IgD-negative memory B cell (primary cell): ENCODE measurements around the gene PHC1. TPM values are rescaled to one million over a fixed set of nuclear protein-coding genes. Genes with fewer than 3 reads are reported as not detected.
"Not testable (repeated sequence)": the region's sequence is repeated elsewhere in the genome, so short reads cannot be mapped to it uniquely, and the experiment has no call there.

Experiments
- H3K27ac Mint-ChIP-seq, 3 donors: one replicate each; pipeline ENCODE4 v1.8.0; 2020 to 2022; ENCODE audit warnings: mild to moderate bottlenecking in 3 of 3, mixed read lengths in 3 of 3, moderate library complexity in 1 of 3
- H3K27me3 Mint-ChIP-seq: one replicate; pipeline ENCODE4 v1.8.0; 2021; ENCODE audit warnings: mixed read lengths
- H3K36me3 Mint-ChIP-seq: one replicate; pipeline ENCODE4 v1.8.0; 2020; ENCODE audit warnings: mild to moderate bottlenecking, mixed read lengths
- H3K4me1 Mint-ChIP-seq, 3 donors: one replicate each; pipeline ENCODE4 v1.8.0; 2020 to 2022; ENCODE audit warnings: mixed read lengths in 3 of 3, mild to moderate bottlenecking in 1 of 3
- H3K4me3 Mint-ChIP-seq, 4 donors: one replicate each; pipeline ENCODE4 v1.8.0; 2020 to 2022; ENCODE audit warnings: mild to moderate bottlenecking in 4 of 4, mixed read lengths in 4 of 4, moderate library complexity in 3 of 4
- H3K9me3 Mint-ChIP-seq, 3 donors: one replicate each; pipeline ENCODE4 v1.8.0; 2020 to 2021; ENCODE audit warnings: mixed read lengths in 3 of 3, mild to moderate bottlenecking in 1 of 3
- polyA plus RNA-seq: library from polyadenylated mRNA; unstranded; fragments of 300-500 nt; fragmentation: Illumina TruSeq; gene quantifications from one replicate; pipeline ENCODE4 v1.2.3, GENCODE V29; 2021

PHC1 gene
- polyA plus RNA-seq, 1 donor from 2014 or later = 18.7 TPM

- not testable (repeated sequence) for H3K36me3 Mint-ChIP-seq, H3K27me3 Mint-ChIP-seq, H3K4me1 Mint-ChIP-seq, H3K4me3 Mint-ChIP-seq, H3K9me3 Mint-ChIP-seq
- H3K27ac Mint-ChIP-seq = peak overlapping the region in 1 of 3 donors; percentile 63
Observed at GRCh38 chr12:8919643-8920042, 5.3 kb downstream of the PHC1 start.

GRCh38 chr12:8922544-8922943, 8.2 kb downstream of the PHC1 start:
- Mint-ChIP-seq H3K4me3 (no peak overlapping the region), H3K4me1 (no peaks in the 10 kb centered on the region), H3K9me3 (no peaks in the 10 kb centered on the region), H3K27ac (no peak overlapping the region), H3K27me3 (no peaks in the 10 kb centered on the region), H3K36me3 (peaks cover 8% of the 10 kb centered on the region)

DNA sequence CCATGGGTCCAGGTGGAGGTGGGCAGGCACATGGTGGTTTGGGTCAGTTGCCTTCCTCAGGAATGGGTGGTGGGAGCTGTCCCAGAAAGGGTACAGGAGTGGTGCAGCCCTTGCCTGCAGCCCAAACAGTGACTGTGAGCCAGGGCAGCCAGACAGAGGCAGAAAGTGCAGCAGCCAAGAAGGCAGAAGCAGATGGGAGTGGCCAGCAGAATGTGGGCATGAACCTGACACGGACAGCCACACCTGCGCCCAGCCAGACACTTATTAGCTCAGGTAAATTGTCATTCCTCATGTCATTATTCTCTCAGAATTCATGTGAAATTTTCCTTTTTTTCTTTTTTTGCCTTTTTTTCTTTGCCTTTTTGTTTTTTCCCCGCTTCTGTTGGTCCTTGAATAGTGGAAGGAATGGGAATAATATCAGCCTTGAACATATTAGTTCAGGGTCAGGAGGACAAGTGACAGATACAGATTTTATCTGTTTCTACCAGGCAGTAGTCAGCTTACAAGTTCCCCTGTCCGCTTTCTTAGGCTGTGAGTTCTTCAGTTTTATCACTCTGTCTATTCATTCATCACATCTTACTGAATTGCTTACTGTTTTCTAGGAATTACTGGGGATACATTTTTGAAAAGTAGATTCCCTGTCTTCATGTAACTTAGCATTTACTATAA, 16.5 kb downstream of the PHC1 start:
- H3K9me3 Mint-ChIP-seq, H3K27ac Mint-ChIP-seq, H3K27me3 Mint-ChIP-seq, H3K36me3 Mint-ChIP-seq, H3K4me1 Mint-ChIP-seq, H3K4me3 Mint-ChIP-seq: not testable (repeated sequence)

DNA sequence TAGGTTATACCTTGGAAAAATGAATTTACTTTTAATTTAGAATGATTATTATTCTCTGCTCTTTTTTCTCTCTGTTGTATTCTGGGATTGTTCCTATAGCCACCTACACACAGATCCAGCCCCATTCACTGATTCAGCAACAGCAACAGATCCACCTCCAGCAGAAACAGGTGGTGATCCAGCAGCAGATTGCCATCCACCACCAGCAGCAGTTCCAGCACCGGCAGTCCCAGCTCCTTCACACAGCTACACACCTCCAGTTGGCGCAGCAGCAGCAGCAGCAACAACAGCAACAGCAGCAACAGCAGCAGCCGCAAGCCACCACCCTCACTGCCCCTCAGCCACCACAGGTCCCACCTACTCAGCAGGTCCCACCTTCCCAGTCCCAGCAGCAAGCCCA, 18.2 kb downstream of the PHC1 start:
- not testable (repeated sequence) for H3K27ac Mint-ChIP-seq, H3K4me3 Mint-ChIP-seq, H3K4me1 Mint-ChIP-seq, H3K9me3 Mint-ChIP-seq, H3K27me3 Mint-ChIP-seq
- peaks cover 11% of the 10 kb centered on the region for H3K36me3 Mint-ChIP-seq

DNA sequence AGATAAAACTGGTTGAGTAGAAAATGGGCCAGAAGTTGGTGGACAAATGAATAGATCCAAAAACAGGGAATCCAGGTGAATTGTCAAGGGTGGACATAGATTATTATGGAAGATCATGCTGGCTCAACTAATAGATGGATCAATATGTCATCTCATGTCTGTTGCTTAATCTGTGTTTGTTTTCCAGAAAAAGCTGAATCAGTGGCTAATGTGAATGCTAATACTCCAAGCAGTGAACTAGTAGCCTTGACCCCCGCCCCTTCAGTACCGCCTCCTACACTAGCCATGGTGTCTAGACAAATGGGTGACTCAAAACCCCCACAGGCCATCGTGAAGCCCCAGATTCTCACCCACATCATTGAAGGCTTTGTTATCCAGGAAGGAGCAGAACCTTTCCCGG, 19.8 kb downstream of the PHC1 start:
- H3K27ac Mint-ChIP-seq, H3K27me3 Mint-ChIP-seq, H3K9me3 Mint-ChIP-seq, H3K4me3 Mint-ChIP-seq, H3K4me1 Mint-ChIP-seq: not testable (repeated sequence)
- peaks cover 11% of the 10 kb centered on the region for H3K36me3 Mint-ChIP-seq

- H3K36me3 Mint-ChIP-seq = peaks cover 8% of the 10 kb centered on the region
- no peaks in the 10 kb centered on the region for H3K27me3 Mint-ChIP-seq
- H3K4me1 Mint-ChIP-seq = no peaks in the 10 kb centered on the region
- H3K9me3 Mint-ChIP-seq = no peaks in the 10 kb centered on the region
- peak overlapping the region in 1 of 3 donors; percentile 69 for H3K27ac Mint-ChIP-seq
- H3K4me3 Mint-ChIP-seq = no peak overlapping the region
Observed at GRCh38 chr12:8936735-8937134, 22.4 kb downstream of the PHC1 start.

DNA sequence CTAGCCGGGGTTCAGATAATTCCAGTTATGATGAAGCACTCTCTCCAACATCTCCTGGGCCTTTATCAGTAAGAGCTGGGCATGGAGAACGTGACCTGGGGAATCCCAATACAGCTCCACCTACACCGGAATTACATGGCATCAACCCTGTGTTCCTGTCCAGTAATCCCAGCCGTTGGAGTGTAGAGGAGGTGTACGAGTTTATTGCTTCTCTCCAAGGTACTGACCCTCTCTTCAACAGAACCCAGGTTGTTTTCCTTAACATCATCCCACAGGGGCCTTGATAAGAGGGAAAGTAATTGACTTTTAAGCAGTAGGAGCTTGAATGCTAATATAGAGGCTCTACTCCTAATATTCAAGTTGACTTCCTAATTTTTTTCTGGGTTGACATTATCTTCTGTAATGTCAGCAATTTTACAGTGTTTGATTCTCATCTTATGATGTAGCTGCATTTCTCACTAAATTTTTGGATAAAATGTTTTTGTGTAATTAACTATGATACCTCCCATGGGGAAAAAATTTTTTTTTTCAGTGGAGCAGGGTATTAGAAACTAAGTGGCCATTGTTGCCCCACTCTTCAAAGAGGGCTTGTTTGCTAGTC, 23.6 kb downstream of the PHC1 start:
- not testable (repeated sequence) for H3K4me1 Mint-ChIP-seq, H3K36me3 Mint-ChIP-seq, H3K9me3 Mint-ChIP-seq, H3K27me3 Mint-ChIP-seq, H3K27ac Mint-ChIP-seq, H3K4me3 Mint-ChIP-seq

DNA sequence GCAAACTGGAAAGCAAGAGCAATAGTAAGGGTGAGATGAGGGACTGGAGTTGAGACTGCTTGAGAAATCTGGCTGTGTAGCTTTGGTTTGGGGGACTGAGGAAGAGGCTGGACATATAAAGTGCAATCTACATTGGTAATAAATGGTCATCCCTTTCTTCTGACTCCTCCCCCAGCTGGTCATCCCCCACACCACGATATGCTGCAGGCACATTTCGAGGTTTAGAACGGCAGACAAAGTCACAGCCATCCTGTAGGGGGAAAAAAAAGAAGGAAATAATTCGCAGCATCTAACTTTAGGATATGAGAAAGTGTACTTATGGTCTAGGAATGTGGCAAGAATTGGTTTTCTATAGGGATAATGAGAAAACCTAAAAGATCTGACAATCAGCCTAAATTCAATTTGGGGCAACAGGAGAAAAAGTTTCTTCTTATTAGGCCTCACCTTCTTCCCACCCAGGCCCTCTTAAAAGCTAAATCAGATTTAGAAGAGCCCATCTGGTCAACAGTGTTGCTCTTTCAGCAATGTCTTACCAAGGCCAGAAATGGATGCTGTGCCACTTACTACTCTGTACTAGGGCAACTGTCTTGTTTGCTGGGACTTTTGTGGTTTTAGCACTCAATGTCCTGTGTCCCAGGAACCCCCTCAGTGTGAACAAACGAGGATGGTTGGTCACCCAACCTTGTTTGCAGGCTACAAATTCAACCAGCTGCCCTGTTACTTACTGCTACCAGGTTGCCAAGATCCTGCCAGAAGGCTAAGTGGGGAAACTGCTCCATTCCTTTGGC, 27.6 kb downstream of the PHC1 start:
- Mint-ChIP-seq H3K9me3 (no peaks in the 10 kb centered on the region), H3K27me3 (no peaks in the 10 kb centered on the region), H3K36me3 (peaks cover under 1% of the 10 kb centered on the region), H3K4me1 (peaks cover 8 to 10% (median 8%) of the 10 kb centered on the region in 3 donors), H3K27ac (no peak overlapping the region), H3K4me3 (no peak overlapping the region)

DNA sequence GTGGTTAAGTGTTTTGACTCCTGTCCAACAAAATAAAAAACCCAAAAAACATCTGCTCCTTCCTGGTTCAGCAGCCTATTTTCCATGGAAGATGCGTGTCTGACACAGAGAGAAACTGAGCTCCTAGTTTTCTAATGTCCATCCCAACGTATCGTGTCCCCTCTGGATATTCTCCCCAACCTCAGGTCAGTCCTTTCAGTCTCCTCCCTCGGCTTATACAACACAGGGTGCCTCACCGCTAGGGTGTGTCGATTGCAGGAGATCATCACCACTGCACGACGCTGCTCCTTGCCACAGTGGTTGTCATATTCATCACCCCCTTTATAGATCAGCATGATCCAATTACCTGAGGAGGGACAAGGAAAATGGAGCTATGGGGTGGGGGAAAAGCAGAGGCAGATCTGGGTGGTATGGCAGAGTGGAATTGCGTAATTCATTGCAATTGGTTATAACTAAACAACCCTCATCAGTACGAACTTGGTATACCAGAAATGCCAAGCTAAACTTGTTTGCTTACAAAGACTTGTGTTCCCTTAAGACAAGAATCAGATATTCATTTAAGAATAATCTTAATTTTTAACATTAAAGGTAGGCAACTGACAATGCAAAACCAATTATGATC, 29.4 kb downstream of the PHC1 start:
- Mint-ChIP-seq H3K27me3 (no peaks in the 10 kb centered on the region), H3K9me3 (no peaks in the 10 kb centered on the region), H3K4me1 (peaks cover 20 to 21% (median 21%) of the 10 kb centered on the region in 3 donors), H3K27ac (no peak overlapping the region), H3K36me3 (no peaks in the 10 kb centered on the region), H3K4me3 (peak overlapping the region in 1 of 4 donors; percentile 28)

DNA sequence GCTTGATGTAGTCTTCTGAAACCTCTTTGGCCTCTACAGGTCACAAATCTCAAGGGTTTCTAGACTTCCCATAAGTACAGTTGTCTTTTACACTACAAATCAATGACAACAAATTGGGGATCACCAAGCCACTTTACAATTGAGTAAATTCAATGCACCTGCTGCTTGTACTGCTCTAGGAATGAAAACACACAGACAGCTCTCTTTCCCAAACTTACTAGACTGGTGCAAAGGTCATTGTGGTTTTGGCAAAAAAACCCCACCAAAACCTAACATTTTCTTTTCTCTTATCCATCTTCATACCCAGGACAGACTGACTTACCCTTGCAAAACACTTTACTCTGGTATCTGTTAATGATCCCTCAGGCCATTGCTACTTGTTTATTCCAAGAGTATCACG, 32.4 kb downstream of the PHC1 start:
- no peaks in the 10 kb centered on the region for H3K36me3 Mint-ChIP-seq
- peaks cover 24 to 36% (median 32%) of the 10 kb centered on the region in 3 donors for H3K4me1 Mint-ChIP-seq
- H3K27ac Mint-ChIP-seq = peak overlapping the region; percentile 46 to 84 (median 73)
- no peaks in the 10 kb centered on the region for H3K9me3 Mint-ChIP-seq
- H3K4me3 Mint-ChIP-seq = peak overlapping the region in 1 of 4 donors; percentile 93
- no peaks in the 10 kb centered on the region for H3K27me3 Mint-ChIP-seq

GRCh38 chr12:8947737-8948136, 33.4 kb downstream of the PHC1 start:
- Mint-ChIP-seq H3K9me3 (peaks cover 0 to 1% (median 0%) of the 10 kb centered on the region in 3 donors), H3K36me3 (peaks cover 2% of the 10 kb centered on the region), H3K27ac (peak overlapping the region; percentile 80 to 95 (median 84)), H3K4me3 (peak overlapping the region in 2 of 4 donors; percentile 93 to 98), H3K4me1 (peaks cover 27 to 43% (median 38%) of the 10 kb centered on the region in 3 donors), H3K27me3 (no peaks in the 10 kb centered on the region)

DNA sequence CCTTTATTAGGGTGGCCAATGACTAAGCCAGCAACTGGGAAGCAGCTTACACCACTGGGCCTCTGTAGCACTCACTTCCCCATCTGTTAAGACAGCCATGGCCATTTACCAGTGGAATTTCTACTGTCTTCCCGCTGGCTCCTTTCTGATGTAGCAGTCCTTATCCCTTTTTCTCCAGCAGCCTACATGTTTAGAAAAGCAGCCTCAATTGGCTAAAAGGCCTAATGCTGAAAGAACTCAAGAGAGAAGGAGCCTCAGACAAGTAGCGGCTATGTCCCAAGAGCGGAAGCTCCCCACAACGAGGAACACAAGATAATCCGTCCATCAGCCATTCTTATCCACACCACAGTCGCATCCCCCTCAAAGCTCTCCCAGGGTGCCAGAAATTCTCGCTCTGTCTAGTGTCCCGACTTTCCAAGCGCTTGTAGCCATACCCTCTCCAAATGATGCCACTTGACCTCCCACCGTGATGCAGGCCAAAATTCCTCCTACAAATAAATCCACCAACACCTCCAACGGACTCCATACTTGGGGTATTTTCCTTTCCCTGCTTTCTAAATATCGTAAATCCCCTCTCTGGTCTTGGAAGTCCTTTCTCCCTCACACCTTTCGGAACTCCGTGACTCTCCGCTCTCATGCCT, 34.5 kb downstream of the PHC1 start:
- H3K36me3 Mint-ChIP-seq = peaks cover 5% of the 10 kb centered on the region
- H3K4me1 Mint-ChIP-seq = peaks cover 27 to 44% (median 42%) of the 10 kb centered on the region in 3 donors
- peak overlapping the region; percentile 93 to 98 (median 96) for H3K4me3 Mint-ChIP-seq
- peak overlapping the region; percentile 84 to 99 (median 95) for H3K27ac Mint-ChIP-seq
- H3K27me3 Mint-ChIP-seq = no peaks in the 10 kb centered on the region
- H3K9me3 Mint-ChIP-seq = peaks cover 0 to 7% (median 0%) of the 10 kb centered on the region in 3 donors

GRCh38 chr12:8949342-8950220, 35.3 kb downstream of the PHC1 start, which contains the start of gene M6PR:
TSS of gene M6PR (minus strand) at chr12:8949645. CDS start at chr12:8946404, 3,241 bp downstream.
- H3K36me3 Mint-ChIP-seq = peaks cover 10% of the 10 kb centered on the region
- H3K27me3 Mint-ChIP-seq = no peaks in the 10 kb centered on the region
- peaks cover 27 to 44% (median 42%) of the 10 kb centered on the region in 3 donors for H3K4me1 Mint-ChIP-seq
- H3K9me3 Mint-ChIP-seq = peaks cover 0 to 7% (median 2%) of the 10 kb centered on the region in 3 donors
- peak within 1 kb of the TSS; percentile 93 to 98 (median 96) for H3K4me3 Mint-ChIP-seq
- peak within 1 kb of the TSS; percentile 84 to 99 (median 95) for H3K27ac Mint-ChIP-seq

DNA sequence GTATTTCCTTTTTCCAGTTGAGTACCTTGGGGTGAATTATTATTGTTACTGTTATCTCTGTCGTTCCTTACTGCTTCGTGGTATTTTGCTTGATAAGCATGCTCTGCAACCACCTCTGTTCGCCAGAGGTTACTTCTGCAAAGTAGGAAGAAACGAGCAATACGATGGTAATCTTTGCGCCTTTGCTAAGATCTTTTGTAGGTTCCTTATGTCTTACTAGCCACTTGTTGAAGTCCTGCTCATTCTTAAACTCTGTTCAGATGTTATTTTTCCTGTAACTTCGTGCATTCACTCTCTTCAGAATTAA, 35.9 kb downstream of the PHC1 start:
- Mint-ChIP-seq H3K9me3 (peaks cover 0 to 7% (median 2%) of the 10 kb centered on the region in 3 donors), H3K36me3 (peaks cover 10% of the 10 kb centered on the region), H3K4me1 (peaks cover 27 to 44% (median 42%) of the 10 kb centered on the region in 3 donors), H3K27me3 (no peaks in the 10 kb centered on the region), H3K4me3 (peak overlapping the region; percentile 93 to 98 (median 96)), H3K27ac (peak overlapping the region; percentile 84 to 99 (median 95))
